Activated T-cell treated with anti-CD3 and anti-CD28 coated beads, Interleukin-2, amount 50 U/mL, for 24 hours (primary cell): ENCODE data around the gene IFIT5.
"Not testable (repeated sequence)": the region's sequence is repeated elsewhere in the genome, so short reads cannot be mapped to it uniquely, and the experiment has no call there.

Experiments
- DNase-seq: peaks from one replicate; pipeline ENCODE4 v3.0.0-alpha.2; 2020
- H3K27ac Mint-ChIP-seq: 2 replicates; pipeline ENCODE4 v1.8.0; 2020; ENCODE audit warnings: mild to moderate bottlenecking, mixed read lengths
- H3K27me3 Mint-ChIP-seq: 2 replicates; pipeline ENCODE4 v1.8.0; 2020; ENCODE audit warnings: mixed read lengths
- H3K36me3 Mint-ChIP-seq: 2 replicates; pipeline ENCODE4 v1.8.0; 2020; ENCODE audit warnings: low read depth, mixed read lengths
- H3K4me1 Mint-ChIP-seq: 2 replicates; pipeline ENCODE4 v1.8.0; 2020; ENCODE audit warnings: low read depth, mixed read lengths
- H3K4me3 Mint-ChIP-seq: 2 replicates; pipeline ENCODE4 v1.8.0; 2020; ENCODE audit warnings: mild to moderate bottlenecking, moderate library complexity, mixed read lengths
- H3K9me3 Mint-ChIP-seq: 2 replicates; pipeline ENCODE4 v1.8.0; 2020; ENCODE audit warnings: mixed read lengths

The IFIT5 gene

DNA sequence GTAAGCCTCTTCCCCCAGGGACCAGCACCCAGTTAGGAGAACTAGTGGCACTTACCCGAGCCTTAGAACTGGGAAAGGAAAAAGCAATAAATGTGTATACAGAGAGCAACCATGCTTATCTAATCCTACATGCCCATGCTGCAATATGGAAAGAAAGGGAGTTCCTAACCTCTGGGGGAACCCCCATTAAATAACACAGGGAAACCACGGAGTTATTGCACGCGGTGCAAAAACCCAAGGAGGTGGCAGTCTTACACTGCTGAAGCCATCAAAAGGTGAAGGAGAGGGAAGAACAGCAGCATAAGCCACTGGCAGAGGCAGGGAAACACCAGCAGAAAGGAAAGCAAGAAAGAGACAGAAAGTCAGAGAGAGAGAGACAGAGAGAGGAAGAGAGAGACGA is 3.8 kb upstream of the IFIT5 start:
- not testable (repeated sequence) for DNase-seq, H3K27ac Mint-ChIP-seq, H3K4me3 Mint-ChIP-seq, H3K27me3 Mint-ChIP-seq, H3K36me3 Mint-ChIP-seq, H3K9me3 Mint-ChIP-seq
- peaks cover 27% of the 10 kb centered on the region for H3K4me1 Mint-ChIP-seq

DNA sequence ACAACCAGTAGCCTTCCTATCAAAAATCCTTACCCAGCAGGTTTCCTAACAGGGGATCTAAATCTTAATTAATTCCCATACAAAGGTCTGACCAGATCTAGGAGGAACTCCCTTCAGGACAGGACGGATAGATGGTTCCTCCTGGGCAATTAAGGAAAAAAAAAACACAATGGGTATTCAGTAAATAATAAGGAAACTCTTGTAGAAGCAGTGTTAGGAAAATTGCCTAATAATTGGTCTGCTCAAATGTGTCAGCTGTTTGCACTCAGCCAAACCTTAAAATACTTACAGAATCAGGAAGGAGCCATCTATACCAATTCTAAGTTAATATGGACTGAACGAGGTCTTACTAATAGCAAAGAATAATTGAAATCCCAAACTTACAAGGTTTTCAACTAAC is 3.2 kb upstream of the IFIT5 start:
- Mint-ChIP-seq H3K4me1 (peaks cover 33% of the 10 kb centered on the region), H3K36me3 (peaks cover 12% of the 10 kb centered on the region)
- not testable (repeated sequence) for H3K4me3 Mint-ChIP-seq, H3K9me3 Mint-ChIP-seq, H3K27me3 Mint-ChIP-seq, DNase-seq, H3K27ac Mint-ChIP-seq

DNA sequence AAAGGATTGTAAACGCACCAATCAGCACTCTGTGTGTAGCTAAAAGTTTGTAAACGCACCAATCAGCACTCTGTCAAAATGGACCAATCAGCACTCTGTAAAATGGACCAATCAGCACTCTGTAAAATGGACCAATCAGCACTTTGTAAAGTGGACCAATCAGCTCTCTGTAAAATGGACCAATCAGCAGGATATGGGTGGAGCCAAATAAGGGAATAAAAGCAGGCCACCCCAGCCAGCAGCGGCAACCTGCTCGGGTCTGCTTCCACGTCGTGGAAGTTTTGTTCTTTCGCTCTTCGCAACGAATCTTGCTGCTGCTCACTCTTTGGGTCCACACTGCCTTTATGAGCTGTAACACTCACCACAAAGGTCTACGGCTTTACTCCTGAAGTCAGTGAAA is 2.1 kb upstream of the IFIT5 start:
- H3K9me3 Mint-ChIP-seq, DNase-seq, H3K27me3 Mint-ChIP-seq: not testable (repeated sequence)
- Mint-ChIP-seq H3K36me3 (peaks cover 16% of the 10 kb centered on the region), H3K27ac (peak overlapping the region; percentile 71), H3K4me1 (peaks cover 41% of the 10 kb centered on the region), H3K4me3 (peak overlapping the region; percentile 41)

DNA sequence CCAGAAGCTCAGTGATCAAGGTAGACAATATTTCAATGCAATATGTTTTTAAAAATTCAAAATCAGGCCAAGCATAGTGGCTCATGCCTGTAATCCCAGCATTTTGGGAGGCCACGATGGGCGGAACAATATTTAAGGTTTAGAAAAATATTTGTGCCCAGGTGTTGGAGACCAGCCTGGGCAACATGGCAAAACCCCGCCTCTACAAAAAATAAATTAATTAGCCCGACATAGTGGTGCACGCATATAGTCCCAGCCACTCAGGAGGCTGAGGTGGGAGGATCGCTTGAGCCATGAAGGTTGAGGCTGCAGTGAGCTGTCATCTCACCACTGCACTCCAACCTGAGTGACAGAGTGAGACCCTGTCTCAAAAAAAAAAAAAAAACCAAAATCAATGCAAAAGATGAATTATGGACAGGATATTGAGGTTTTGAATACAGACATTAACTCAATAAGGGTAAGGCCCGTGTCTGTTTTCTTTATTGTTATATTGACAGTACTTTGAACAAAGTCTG is 913 bp upstream of the IFIT5 start:
- Mint-ChIP-seq H3K9me3 (peaks cover 6% of the 10 kb centered on the region), H3K27ac (peak overlapping the region; percentile 93), H3K4me3 (peak overlapping the region; percentile 85), H3K4me1 (peaks cover 53% of the 10 kb centered on the region), H3K27me3 (no peaks in the 10 kb centered on the region), H3K36me3 (peaks cover 27% of the 10 kb centered on the region)
- DNase-seq = no peak

DNA sequence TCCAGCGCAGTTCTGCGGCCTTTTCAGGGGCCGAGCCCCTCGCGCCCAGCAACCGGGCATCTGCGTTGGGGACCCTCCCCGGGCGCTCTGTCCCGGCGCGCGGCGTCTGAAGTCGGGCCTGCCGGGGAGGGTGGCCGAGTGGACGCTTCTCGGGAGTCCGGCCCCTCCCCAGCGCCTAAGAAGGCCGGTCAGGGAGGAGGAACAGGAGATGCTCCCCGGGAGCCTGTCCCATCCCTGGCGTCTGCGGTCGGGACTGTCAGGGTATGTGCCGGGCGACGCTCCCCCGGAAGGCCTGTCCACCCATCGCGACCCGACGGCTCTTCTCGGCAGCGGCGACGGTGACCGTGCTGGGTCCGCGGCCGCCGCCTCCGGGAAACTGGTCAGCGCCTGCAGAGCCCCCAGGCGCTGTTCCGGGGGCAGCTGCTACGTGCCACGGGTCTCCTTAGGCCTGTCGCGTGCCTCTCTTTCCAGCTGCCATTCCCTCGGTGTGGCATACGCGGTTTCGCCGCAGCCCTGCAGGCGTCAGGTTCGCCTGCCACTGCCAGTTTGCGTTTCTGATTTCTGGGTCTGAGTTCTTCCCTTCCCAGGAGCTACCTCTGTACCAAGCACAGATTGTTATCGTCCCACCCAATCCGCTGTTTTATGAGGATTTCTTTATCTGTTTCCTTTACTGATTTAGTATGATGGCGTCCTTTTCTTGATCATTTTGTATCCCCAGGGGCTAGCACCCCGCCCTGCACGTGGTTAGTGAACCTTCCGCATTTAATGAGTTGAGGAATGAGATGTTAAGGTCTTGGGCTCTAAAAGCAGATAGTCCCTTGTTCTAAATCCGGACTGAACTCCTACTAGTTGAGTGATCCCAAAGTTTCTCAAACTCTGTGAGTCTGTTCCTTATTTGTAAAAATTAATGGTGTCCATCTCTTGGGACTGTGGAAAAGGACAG is 782 bp downstream of the IFIT5 start:
- H3K9me3 Mint-ChIP-seq = peaks cover 6% of the 10 kb centered on the region
- H3K4me3 Mint-ChIP-seq = peak overlapping the region; percentile 85
- H3K27me3 Mint-ChIP-seq = no peaks in the 10 kb centered on the region
- H3K27ac Mint-ChIP-seq = peak overlapping the region; percentile 93
- DNase-seq = no peak
- H3K4me1 Mint-ChIP-seq = peaks cover 59% of the 10 kb centered on the region
- peaks cover 31% of the 10 kb centered on the region for H3K36me3 Mint-ChIP-seq

DNA sequence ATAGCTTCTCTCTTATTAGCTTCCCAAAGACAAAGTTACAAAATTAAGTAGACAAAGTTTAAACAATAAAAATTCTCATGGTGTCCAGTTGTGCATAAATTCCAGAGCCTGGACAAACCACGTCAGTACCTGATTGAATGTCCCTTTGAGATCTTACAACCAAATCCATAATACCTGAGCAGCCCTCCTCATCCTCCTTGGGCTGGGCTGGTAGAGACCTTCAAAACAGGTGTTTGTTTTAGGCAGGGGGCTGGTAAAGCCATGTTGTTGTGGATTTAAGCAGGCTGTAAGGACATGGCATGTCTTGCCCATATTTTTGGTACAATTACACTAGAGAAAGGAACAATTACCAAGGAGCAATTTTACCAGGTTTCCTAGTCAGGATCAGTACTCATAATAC is 2.1 kb downstream of the IFIT5 start:
- Mint-ChIP-seq H3K27ac (peak overlapping the region; percentile 93), H3K4me3 (peak overlapping the region; percentile 85), H3K36me3 (peaks cover 44% of the 10 kb centered on the region), H3K27me3 (no peaks in the 10 kb centered on the region), H3K9me3 (peaks cover 6% of the 10 kb centered on the region), H3K4me1 (peaks cover 61% of the 10 kb centered on the region)
- DNase-seq = no peak

DNA sequence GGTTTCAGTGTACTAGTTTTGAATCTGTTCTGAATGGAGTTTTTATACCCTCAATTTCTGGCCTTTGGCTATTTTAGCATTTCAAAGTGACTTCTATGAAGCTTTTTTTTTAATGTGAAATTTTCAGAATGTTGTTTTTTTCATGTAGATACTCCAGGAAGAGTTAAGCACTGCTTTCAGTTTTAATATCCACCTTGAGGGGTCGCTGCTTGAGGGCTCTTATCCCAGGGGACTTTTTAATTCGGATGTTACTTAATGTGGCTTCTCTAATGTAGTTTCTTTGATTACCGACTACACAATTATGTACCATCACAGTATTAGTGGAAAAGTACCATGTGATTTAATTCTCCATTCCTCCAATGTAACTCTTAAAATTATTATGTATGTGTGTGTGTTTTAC is 5.2 kb downstream of the IFIT5 start:
- peak overlapping the region; percentile 37 for H3K4me3 Mint-ChIP-seq
- no peak for DNase-seq
- no peaks in the 10 kb centered on the region for H3K9me3 Mint-ChIP-seq
- H3K27me3 Mint-ChIP-seq = no peaks in the 10 kb centered on the region
- peaks cover 44% of the 10 kb centered on the region for H3K36me3 Mint-ChIP-seq
- H3K27ac Mint-ChIP-seq = peak overlapping the region; percentile 70
- peaks cover 42% of the 10 kb centered on the region for H3K4me1 Mint-ChIP-seq

DNA sequence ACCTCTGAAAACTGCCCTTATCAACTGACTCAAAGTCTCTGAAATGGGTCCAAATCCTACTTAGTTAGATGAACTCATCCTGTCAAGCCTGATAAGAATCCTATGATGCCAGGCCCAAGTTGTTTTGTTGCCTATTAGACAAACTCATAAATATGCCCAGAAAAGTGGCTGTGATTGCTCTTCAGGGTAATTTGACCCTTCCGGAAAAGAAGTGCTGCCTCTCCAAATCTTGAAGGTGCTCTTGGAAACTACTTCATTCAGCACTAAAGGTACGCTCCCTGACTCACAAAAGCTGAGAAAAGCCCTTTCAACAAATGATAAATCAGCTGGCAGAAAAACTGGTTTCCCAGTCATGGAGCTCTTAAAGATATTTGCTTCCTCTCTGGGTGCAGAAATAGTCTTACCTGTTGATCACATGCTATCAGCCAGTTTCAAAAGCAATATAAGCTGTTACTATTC is 6.7 kb downstream of the IFIT5 start:
- no peaks in the 10 kb centered on the region for H3K27me3 Mint-ChIP-seq
- peaks cover 33% of the 10 kb centered on the region for H3K4me1 Mint-ChIP-seq
- H3K36me3 Mint-ChIP-seq = peaks cover 37% of the 10 kb centered on the region
- no peak overlapping the region for H3K4me3 Mint-ChIP-seq
- DNase-seq = no peak
- H3K9me3 Mint-ChIP-seq = no peaks in the 10 kb centered on the region
- H3K27ac Mint-ChIP-seq = no peak overlapping the region

DNA sequence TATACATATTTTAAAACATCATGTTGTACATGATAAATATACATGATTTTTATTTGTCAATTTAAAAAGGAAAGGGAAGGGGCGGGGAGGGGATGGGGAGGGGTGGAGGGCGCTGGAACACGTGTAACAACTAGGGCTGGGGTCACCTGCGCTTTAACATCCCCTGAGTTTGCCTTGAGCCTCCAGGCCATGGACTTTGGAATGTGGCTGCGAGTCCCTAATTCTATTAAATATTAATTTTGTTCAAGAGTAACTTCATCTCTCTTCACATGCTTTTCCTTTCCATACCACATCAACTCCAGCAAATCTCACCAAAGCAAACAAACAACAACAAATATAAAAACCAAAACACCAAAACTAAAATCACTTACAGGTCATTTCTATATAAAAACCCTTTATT is 10.6 kb downstream of the IFIT5 start:
- DNase-seq = no peak
- H3K27me3 Mint-ChIP-seq = peaks cover 2% of the 10 kb centered on the region
- H3K27ac Mint-ChIP-seq = no peak overlapping the region
- peaks cover 15% of the 10 kb centered on the region for H3K36me3 Mint-ChIP-seq
- no peaks in the 10 kb centered on the region for H3K9me3 Mint-ChIP-seq
- no peak overlapping the region for H3K4me3 Mint-ChIP-seq
- H3K4me1 Mint-ChIP-seq = peaks cover 6% of the 10 kb centered on the region

DNA sequence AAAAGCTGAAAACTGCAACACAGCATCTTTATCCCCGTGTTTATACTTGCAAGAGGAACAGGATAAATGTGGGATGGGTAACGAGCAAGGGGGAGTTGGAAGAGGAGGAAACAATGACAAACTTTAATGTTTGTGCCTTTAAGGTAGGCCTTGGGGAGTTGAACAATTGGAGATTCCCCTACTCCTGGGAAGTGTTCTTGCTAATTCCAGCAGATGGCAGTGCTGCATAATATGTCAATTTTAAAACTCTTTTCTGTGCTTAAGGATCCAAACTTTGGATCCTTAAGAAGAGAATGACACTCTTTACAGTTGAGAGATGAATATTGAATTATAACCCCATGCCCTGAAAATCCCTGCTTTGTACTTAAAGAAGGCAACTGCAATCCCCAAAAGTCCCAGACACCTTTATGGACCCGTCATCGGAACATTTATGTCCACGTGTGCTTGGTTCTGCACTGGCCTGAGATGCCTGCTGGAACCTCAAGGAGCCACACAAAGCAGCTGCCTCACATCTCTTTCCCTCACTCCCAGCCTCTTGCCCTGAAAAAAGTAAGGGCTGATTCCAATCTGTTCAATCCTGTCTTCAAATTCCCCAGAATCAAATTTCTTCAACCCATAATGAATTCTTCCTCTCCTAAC is 12.0 kb downstream of the IFIT5 start:
- Mint-ChIP-seq H3K4me1 (peaks cover under 1% of the 10 kb centered on the region), H3K9me3 (no peaks in the 10 kb centered on the region), H3K36me3 (peaks cover 3% of the 10 kb centered on the region), H3K27me3 (peaks cover 3% of the 10 kb centered on the region), H3K27ac (no peak overlapping the region), H3K4me3 (no peak overlapping the region)
- no peak for DNase-seq

DNA sequence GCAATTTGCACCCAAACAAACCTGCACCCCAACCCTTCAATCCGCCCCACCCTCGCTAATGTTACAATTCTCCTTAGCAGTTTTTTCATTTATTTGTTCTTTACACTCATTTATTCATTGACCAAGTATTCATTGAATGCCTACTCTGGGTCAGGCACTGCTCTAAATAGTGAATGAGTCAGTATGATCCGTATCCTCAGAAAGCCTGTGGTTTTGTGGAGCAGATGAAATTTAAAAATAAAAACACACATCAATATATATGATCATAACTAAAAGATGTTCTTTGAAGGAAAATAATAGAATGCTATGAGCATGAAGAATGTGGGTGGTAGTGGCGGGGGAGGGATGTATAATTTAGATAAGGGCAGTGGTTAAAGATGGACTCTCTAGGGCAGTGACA is 13.3 kb downstream of the IFIT5 start:
- Mint-ChIP-seq H3K36me3 (no peaks in the 10 kb centered on the region), H3K4me3 (no peak overlapping the region), H3K4me1 (no peaks in the 10 kb centered on the region), H3K27me3 (peaks cover 3% of the 10 kb centered on the region), H3K27ac (no peak overlapping the region), H3K9me3 (no peaks in the 10 kb centered on the region)
- DNase-seq = no peak

DNA sequence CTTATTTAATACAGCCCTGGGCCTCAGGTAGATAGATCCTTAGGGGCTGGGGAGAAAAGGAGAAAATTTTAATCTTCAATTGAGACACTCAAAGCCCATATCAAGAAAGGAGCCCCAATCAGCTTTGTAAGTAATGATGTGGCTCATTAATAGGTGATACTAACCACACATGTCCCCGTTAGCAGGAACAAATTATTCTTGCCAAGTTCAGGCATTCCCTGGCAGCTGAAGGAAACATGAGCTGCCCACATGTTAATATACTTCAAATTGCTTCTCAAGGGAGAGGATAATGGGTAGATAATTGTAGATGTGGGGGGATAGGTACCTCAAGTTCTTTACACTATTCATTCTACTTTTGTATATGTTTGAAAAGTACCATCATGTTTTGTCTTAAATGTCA is 14.5 kb downstream of the IFIT5 start:
- DNase-seq = no peak
- H3K27me3 Mint-ChIP-seq = peaks cover 3% of the 10 kb centered on the region
- no peaks in the 10 kb centered on the region for H3K36me3 Mint-ChIP-seq
- H3K27ac Mint-ChIP-seq = no peak overlapping the region
- H3K9me3 Mint-ChIP-seq = no peaks in the 10 kb centered on the region
- H3K4me1 Mint-ChIP-seq = no peaks in the 10 kb centered on the region
- no peak overlapping the region for H3K4me3 Mint-ChIP-seq

DNA sequence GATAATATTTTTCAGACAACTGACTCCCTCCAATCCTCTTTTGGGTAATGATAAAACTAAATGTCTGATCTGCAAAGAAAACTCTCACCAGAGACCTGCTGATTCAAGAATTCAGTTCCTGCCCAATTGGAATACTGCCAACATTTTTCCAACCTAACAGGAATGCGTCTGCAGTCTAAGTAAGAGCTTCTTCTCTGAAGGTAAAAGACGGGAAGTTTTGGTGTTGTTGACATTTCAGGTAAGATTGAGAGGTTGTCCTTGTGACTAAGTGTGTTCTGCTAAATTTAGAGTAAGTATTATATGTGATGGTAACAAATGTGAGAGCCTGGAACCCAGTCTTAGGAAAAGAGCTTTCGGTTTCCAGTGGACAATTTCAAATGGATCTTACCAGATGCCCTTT is 17.6 kb downstream of the IFIT5 start:
- Mint-ChIP-seq H3K27ac (no peak overlapping the region), H3K27me3 (peaks cover 17% of the 10 kb centered on the region), H3K9me3 (no peaks in the 10 kb centered on the region), H3K36me3 (no peaks in the 10 kb centered on the region), H3K4me1 (no peaks in the 10 kb centered on the region), H3K4me3 (no peak overlapping the region)
- DNase-seq = no peak

DNA sequence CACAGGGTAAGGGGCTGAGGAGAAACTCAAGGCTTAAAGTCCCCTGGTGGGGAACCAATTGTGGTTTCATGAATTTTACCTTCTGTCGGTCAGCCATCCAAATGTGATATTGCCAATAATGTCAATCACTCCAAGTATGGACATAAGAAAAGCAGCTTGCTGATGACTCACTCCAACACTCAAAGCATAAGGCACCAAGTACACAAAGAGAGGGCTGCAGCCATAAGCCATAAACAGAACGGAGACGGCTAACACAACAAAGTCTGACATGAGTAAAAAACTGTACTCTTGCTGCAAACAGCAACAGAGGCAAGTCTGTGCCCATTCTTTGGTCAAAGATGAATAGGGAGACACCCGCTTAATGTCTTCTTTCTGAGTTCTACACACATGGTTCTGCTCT is 24.2 kb downstream of the IFIT5 start:
- DNase-seq = no peak
- no peaks in the 10 kb centered on the region for H3K4me1 Mint-ChIP-seq
- no peaks in the 10 kb centered on the region for H3K36me3 Mint-ChIP-seq
- H3K27me3 Mint-ChIP-seq = peaks cover 31% of the 10 kb centered on the region
- no peaks in the 10 kb centered on the region for H3K9me3 Mint-ChIP-seq
- H3K27ac Mint-ChIP-seq = no peak overlapping the region
- H3K4me3 Mint-ChIP-seq = no peak overlapping the region
